ENCODE results near the gene NFATC2IP.

- TF ChIP-seq CTCF (IDR thresholded peaks at IDR 0.05; ENCODE audit: low read length) (no peak), EZH2 (optimal IDR thresholded peaks at IDR 0.05; ENCODE audit: low read depth, low read length) (no peak)
Measured at GRCh38 chr16:28967156-28967555, 16.4 kb downstream of the NFATC2IP start.

All from MM.1S (cell line).